NCI-H2171 treated with DMSO at 0.1 percent for 48 hours (cell line): ENCODE data around the gene ITGA5.

Source experiments
- DNase-seq: peaks from one replicate; lab custom pipeline; 2025; lab: John Stamatoyannopoulos, UW

The ITGA5 gene

DNA sequence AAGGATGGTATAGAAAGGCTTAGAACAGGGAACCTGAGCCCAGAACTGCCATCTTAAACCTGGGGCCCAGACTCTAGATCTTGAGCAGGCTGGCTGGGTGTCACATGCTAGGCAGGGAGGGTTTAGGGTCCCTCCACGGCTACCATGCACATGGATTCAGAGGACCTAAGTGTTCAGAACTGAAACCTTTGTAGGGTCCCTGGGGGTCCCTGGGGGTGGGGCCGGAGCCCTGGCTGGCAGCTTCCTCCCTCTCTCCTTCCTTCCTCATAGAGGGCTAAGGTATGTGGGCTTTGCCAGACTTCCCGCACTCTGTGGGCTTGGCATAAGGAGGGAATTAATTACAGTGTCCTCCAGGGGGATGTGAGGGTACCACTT lies 29.9 kb downstream of the ITGA5 start:
- no peak for DNase-seq

DNA sequence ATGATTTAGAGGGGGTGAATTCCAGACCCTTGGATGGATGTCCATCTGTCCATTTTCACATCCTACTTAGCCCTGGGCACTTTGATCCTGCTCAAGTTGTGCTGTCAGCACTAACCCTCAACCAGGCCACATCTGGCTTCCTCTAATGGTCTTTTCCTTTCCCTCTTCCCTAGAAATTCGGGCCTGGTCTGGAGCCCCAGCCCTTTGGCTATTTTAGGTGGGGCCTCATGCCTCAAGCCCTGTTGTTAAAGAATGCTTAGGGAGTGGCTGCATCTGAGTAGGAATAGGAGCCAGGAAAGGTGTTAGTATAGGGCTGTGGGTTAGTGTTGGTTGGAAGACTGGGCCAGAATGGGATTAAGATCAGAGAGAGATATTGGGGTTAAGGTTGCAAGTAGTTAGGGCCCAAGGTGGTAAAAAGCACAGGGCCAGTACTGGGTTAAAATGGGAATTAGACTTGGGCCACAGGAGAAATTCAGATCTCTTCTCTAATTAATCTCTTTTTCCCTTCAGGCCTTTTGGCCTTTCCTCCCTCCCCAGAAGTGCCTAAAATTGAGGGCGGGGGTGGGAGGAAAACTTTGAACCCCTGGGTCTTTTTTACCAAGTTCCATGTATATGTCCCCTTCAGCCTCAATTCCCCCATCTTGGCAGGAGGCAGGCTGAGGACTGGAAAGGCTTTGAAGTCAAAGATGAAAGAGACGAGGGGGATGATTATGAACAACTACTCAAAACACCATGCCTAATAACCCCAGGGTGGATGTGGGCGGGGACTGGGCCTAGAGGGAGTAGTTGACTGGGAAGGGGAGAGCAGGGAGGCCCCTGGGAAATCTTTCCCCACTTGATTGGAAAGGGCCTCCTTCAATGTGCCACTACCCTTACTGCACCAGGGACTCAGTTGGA lies 30.6 kb downstream of the ITGA5 start:
- no peak for DNase-seq

DNA sequence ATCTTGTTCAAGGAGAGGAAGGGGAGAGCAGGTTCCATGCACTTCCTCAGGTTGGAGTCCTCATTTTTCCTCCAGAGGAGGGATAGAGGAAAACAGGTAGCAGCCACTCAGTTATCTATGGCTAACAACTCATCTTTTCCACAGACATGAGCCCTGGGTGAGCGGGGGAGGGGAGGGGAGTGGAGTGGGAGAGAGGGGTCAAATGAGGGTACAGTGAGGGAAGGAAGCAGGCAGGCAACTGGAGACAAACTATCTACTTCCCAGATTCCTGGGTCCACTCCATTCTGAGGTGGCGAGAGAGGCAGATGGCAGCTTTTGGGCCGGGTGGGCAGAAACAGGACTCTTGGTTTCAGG lies 32.0 kb downstream of the ITGA5 start:
- no peak for DNase-seq

DNA sequence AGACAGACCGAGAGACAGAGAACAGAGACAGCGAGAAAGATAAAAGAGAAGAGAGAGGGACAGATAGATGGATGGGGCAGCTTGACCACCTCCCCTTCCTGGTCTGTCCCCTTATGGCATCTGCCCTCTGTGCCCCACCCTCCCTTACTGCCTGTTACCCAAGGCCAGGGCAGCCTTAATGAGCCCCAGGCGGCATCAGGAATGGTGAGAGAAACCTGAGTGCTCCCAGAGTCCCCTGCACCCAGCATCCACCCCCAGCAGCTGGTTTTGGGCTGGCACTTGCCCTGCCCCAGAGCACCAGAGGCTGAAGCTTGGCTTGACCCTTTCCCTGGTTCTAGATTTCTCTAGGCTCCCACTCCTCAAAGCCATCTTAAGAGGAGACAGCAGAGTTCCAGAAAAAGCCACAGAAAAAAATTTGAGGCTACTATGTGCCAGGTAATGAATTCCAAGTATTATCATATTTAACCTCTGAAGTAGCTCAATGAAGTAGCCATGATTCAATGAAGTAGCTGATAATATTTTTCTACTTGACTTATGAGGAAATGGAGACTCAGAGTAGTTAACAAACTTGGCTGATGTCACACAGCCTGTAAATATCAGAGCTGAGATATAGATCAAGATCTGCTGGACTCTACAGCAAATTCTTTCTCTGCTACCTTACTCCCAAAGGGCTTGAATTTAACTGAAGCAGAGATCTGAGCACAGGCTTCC lies 32.5 kb downstream of the ITGA5 start:
- no peak for DNase-seq

DNA sequence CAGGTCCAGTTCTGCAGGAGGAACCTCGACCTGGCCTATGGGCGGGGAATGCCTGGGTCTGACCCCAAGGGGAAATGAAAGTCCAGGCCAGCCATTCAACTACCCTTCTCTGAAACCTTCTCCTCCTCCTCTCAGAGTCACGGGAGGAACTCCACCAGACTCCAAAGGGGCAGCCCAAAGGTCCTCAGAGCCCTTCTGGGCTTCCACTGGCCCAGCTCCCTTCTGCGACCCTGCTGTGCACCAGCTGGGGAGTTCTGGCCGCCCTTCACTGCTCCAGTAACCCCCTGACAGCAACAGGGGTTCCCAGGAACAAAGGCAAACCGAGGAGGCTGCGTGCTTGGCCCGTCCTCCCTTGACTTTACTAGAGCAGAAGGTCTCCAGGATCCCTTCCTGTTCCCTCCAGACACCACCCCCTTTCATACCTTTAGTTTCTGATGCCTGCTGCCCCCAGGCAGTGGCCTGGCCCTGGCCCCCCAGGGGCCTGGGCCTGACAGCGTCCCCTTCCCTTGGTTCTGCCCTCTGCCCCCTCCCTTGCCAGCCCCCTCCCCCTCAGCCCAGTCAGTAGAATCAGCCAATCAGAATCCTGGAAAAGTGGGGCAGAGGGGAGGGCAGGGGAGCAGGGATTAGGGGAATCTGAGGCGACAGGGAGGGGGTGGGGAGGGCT lies 33.7 kb downstream of the ITGA5 start:
- DNase-seq = no peak

DNA sequence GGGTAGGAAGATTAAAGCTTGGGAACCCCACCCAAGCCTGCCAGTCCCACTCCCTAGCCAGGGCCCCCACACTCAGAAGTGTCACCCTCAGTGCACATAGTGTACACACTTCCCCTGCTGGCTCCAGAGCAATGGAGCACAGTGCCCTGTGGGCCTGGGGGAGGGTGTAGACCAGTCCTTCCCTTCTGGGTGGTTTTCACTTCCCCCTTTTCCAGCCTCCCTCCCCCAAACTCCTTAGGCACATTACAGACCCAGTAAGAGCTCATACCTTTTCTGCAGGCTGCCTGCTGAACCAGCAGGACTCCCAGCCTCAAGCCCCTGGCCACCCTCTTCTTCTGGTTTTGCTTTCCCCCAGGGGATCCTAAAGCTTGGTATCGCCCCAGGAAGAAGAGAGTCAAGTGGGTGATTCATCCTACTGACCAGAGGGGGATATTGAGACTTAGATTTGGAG lies 34.5 kb downstream of the ITGA5 start, which contains the start of gene ZNF385A:
Gene ZNF385A (minus strand): TSS at position 143 of the 451 bp plus-strand sequence. CDS start 219 bp downstream, outside the sequence.
- DNase-seq = no peak

DNA sequence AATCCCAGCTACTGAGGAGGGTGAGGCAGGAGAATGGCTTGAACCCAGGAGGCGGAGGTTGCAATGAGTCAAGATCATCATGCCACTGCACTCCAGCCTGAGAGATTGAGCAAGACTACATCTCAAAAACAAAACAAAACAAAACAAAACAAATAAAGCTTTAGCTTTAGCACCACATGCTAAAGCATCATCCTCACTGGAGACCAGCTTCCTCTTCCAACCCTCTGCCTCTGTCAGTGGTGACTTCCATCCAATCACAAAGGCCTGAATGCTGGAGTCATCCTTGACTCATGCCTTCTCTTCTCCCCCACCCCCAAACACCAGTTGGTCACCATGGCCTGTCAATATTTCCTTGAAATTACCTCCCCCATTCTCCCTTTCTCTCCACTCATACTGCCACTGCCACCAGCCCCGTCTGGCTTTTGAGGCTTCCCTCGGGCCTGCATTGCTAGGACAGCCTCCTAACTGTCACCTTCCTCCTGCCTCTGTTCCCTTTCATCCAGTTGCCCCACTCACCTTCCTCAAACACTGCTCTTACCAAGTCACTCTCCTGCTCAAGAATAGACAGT lies 35.9 kb downstream of the ITGA5 start:
- DNase-seq = no peak

DNA sequence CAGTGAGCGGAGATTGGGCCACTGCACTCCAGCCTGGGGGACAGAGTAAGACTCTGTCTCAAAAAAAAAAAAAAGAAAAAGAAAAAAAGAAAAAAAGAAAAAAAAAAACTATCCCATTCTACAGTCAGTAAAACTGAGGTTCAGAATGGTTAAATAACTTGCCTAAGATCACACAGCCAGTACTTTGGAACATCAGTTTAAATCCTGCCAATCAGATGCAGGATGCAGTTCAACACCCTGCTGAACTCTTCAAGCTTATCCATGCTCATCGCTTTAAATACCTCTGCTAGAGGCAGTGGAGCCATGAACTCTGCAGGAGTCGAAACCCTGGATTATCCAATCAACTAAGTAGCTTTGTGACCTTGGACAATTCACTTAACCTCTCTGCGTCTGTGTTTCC lies 37.9 kb downstream of the ITGA5 start:
- DNase-seq = no peak

DNA sequence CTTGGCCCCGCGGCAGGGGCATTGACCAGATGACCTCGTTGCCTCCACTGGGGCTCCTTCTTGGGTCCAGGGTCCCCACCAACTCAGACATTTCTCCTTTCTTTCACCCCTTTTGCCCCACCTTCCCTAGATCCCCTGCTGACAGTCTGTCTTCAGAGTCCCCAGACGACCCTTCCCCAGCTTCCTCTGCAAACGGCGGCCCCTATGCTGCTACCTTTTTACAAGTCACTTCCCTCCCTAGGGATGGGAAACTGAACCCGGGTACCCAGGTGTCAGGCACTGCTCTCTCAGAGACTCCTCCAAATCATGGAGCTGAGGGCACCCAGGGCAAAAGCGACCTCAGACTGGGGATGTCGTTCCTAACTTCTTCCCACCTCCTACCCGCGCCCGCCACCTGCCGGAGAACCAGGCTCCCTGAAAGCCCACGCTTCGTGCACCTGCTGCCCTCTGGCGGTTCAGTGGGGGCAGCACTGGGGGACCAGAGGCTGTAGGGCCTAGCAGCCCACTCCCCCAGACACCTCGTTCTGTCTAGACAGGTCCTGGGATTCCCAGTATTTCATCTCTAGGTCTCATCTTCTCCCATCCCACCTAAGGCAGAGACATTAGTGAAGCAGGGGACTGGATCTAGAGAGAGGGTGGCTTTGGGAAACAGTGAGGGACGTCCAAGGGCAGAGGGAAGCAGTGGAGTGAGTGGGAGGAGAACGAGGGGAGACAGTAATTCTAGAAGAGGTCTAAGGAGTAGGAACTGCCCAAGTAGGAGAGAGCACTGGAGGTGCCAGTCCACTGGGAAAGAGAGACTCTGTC lies 39.5 kb downstream of the ITGA5 start:
- DNase-seq = peak; percentile 64

DNA sequence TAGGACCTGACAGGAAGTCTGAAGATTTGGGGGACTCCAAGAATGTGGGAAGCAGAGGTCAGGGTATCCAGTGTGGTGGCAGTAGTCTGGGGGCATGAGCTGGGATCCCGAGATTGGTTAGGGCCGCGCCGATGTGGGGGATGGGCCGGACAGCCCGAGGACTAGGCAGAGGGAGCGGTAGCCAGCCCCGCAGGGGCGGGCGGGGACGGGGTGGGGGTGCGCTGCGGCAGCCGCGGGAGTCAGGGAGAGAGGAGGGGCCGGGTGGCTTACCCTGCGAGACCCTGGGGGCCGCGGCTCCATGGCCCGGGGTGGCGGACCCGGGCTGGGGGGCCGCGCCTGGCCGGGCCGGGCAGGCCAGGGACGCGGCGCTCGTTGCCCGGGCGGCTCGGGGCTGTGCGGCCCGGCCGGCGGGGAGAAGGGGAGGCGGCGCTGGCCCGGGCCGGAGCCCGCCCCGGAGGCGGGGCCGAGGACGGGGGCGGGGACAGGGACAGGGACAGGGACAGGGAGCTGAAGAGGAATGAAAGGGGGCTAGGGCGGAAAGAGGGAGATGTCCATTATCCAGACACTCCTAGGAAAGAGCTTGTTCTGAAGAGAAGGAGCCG lies 40.2 kb downstream of the ITGA5 start:
- DNase-seq = no peak

DNA sequence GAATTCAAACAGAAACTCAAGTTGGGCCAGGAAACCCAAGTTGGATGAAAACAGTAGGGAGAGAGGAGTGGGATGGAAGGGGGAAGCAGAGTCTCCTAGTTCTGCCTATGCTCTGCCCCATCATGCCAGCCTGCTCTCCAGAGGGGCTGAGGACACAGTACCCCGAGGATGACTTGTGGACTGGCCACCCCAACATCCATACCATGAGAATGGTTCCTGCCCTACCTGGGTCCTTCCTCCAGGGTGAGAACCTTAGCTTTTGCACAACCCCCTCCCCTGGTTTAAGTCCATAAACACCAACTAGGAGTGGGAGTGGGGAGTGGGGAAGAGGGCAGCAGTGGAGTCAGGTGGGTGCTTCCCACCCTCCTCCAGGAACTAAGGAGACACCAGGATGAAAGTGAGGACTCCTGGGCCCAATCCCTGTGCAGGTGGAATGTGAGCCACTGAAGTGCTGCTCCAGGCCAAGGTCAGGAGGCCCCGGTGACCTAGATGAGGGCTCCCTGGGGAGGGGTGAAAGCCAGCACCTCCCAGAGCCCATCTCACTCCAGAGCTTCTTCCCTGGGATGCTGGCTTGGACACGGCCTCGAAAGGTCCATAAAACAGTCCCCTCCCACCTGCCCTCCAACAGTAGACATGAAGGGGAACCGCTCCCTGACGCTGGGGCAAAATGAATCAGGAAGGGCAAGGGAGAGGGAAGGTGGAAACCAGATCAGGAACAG lies 41.1 kb downstream of the ITGA5 start:
- no peak for DNase-seq

DNA sequence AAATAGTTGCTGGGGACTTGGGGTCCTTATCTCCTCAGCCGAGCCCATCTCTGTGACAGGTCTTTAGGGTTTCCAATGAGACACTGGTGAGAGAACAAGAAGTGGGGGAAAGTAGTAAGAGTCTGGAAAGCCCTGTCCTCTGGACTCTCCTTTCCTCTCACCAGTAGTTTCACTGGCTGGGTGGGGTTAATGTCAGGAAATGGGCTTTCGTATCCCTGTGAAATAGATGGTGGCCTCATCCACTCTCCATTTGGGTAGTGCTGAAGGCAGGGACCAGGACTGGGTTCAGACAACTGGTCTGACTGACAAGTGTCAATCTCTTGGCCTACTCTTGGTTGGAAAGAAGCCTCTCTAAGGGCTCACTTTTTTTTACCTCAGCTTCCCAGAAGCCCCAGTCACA lies 42.1 kb downstream of the ITGA5 start:
- DNase-seq = no peak

DNA sequence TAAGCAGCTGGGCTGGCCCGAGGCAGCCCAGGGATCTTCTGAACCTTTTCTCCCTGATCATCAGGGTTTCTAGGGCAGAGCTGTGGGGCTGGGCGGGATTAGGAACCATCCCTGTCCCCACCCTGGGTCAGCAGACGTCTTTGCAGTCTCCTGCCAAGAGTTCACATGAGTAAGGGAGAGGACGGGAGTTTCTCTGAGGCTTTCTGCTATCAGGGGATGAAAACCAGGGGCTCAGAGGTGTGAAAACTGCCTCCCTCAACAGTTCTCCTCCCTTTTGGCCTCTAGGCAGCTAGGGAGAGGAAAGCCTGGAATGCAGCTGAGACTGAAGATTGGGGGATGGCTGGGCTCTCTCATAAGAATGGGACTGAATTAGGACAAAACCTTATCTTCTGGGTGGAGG lies 42.5 kb downstream of the ITGA5 start:
- no peak for DNase-seq

DNA sequence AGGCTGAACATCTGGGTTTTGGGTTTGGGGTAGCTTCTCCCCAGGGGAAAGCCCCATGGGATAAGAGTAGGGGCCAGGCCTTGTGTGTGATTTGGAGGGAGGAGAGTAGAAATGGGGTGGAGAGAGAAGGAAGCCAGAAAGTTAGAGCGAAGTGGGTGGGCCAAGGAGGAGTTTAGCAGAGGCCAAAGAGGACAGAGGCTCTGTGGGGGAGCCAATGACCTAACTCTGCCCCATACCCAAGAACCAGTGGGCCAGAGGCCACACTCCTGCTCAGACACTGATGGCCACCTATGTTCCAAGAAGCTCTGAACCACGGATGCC lies 43.8 kb downstream of the ITGA5 start:
- DNase-seq = no peak

DNA sequence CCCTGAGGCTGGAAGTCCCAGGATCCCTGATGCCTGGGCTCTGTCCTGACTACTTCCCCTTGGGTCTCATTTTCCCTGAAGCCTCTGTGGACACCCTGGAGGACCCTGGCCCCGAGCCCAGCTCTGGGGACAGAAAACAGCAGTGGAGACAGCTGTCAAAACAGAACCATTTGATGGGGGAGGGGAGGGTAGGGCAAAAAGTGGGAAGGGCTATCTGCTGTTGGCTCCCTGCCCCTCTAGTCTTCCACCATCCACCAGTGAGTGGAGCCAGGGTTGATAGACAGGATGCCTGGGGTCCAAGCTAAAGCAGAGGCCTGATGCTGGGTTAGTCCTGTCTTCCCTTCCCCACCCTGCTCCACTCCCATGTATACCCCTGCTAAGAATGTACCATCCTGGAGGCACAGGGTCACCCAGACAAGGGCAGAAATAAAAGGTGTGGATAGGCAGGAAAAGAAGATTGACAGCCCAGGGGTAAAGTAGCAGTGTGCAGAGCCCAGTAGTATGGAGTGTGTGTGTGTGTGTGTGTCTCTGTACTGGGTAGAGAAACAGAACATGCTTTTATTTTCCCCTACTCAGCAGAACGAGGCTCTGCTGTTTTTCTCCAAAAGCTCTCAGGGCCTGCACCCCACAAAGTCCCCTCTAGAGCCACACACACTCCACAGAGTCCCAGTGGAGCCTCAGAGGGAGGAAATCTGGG lies 44.4 kb downstream of the ITGA5 start:
- no peak for DNase-seq

DNA sequence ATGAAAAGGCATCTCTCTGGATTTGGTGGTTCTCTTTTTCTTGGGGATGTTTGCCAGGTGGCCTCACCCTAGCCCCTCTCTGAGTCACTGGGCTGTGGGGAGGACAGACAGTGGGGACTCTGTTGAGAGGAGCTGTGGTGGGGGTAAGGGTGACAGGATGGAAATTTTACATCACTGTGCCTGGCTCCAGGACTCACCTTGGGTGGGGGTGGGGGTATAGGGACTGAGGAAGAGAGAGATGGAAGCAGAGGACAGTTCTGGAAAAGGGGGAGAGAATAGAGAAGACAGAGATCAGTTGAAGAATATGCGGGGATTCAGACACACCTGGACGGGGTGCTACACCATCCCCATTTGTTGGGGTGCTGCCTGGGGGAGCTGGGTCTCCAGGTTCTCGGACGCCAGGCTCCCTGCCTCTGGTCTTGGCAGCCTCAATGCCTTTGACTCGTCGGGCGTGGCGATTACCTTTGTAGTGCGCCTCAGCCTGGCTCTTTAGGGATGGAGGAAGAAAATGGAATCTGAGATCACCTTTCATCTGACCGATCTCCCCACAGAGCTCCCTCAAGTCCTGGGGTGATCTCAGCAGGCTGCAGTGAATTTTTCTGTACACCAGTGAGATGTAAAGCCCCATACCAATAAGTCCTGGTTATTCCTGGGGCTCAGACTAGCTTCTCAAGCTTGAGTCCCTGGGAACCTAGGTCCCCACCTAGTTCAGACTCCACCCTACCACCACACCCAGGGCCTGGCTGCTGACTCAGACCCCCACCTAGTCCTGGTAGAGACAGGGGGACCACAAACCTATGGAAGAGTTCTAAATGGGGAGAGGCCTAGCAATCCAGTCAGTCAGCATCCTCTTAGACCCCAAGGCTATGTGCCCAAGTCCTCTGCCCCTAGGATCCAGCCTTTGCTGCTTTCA lies 45.2 kb downstream of the ITGA5 start:
- no peak for DNase-seq

DNA sequence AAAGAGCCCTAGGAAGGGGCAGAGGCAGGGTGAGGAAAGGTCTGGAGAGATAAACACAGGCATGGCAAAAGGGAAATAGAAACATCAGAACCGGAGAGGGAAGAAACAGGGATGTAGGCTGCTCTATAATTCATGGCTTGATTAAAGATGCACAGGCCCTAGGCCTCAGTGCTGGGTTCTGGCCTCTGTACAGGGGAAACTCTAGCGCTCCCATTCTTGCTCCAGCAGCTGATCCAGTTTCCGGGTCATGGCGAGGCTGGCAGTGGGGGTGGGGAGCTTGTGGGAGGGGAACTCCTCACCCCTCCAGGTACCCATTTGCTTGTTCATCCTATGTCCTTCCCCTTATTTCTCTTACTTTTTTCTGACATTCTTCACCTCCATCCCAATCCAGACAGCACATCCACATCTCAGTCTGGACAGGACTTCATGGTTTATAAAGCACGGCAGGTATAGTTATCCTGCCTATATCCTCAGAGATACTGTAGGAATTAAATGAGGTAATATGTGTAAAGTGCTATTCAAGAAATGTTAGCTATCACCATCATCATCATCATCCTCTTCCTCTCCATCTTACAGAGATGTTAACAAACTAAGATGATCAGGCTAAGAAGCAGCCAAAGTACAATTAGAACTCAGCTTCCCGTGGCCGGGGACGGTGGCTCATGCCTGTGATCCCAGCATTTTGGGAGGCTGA lies 46.8 kb downstream of the ITGA5 start:
- DNase-seq = no peak

DNA sequence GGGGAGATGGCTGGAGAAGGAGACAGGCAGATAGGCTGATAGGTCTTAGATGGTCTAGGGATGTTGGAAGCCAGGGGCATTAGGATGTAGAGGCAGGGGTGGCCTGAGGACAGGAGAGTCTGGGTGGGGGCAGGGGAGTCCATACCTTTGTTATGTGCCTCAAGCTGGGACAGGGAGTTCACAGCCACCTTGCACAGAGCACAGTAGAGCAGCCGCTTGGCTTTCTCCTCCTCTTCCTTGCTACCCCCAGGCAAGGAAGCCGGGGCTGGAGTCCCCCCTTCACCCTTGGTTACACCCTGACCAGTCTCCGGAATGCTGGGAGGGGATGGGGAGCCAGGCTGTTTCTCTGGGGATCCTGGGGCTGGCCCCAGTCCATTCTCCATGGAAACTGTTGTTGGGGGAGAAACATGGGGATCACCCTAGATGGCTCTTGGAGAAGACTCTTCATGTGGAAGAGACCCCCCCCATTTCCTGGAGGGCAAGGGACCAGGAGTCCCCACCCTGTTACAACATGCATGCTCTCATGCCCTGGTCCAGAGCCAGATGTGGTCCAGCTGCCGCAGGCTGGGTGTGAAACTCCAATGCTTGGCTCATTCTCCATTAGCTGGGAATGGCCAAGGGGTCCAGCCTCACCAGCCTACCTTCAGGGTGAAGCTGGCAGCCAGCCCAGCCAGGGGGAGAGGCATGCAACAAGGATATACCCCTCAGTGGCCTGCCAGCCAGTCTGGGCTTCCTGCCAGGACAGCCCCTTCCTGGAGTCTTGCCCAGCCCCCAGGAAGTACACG lies 47.5 kb downstream of the ITGA5 start:
- peak; percentile 51 for DNase-seq
